Fibroblast of villous mesenchyme (primary cell): ENCODE data around the gene SETD1A. TPM values are rescaled to one million over a fixed set of nuclear protein-coding genes. Genes with fewer than 3 reads are reported as not detected.
"Not testable (repeated sequence)": the region's sequence is repeated elsewhere in the genome, so short reads cannot be mapped to it uniquely, and the experiment has no call there.

Experiments
- DNase-seq: peaks from one replicate; pipeline ENCODE4 v3.0.0-alpha.2; 2010; ENCODE audit warnings: low read depth
- H3K4me3 ChIP-seq: 2 replicates; pipeline ENCODE4 v1.5.1; 2011; ENCODE audit warnings: low read depth, mild to moderate bottlenecking, low read length
- CTCF ChIP-seq: IDR thresholded peaks from 2 replicates; pipeline ENCODE4 v1.5.1; 2012; ENCODE audit warnings: low read depth, mild to moderate bottlenecking, low read length; ENCODE audit not compliant: insufficient read depth
- total RNA-seq: library from RNA; depleted of rRNA; stranded (reverse); fragments of >200 nt; gene quantifications from 2 replicates; pipeline ENCODE4 v1.2.3, GENCODE V29; 2012

SETD1A gene
- total RNA-seq, 1 donor = 3.5 TPM

DNA sequence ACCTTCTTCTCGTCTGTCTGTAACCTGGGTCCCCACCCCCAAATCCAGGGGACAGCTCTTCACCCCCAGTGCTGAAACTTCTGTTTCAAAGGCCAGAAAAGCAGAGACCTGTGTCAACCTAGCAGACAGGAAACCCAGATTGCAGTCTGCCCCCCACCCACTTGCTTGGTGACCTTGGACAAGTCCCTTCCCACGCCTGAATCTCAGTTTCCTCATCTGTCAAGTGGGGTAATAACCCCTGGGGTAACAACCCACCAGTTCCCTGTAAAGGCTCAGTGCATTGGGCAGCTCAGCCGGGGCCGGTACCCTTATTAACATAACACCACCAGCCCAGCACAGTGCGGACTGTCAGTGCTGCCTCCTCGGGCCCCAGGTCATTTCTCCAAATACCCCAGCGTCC, 51.6 kb downstream of the SETD1A start:
- no peak for DNase-seq
- TF ChIP-seq CTCF = no peak
- no peak overlapping the region for H3K4me3 ChIP-seq

GRCh38 chr16:31009894-31010584, 52.5 kb downstream of the SETD1A start:
- TF ChIP-seq CTCF = no peak
- DNase-seq = no peak
- peak overlapping the region; percentile 32 for H3K4me3 ChIP-seq

- peak within 1 kb of the TSS; percentile 44 for H3K4me3 ChIP-seq
- DNase-seq = no peak
- TF ChIP-seq CTCF = no peak
Observed at GRCh38 chr16:31010585-31011325, 53.2 kb downstream of the SETD1A start, which contains the start of gene STX1B. Gene STX1B, minus strand, starts transcription at chr16:31010638. Its CDS starts 242 bp downstream, at chr16:31010396.

GRCh38 chr16:31011815-31012214, 54.3 kb downstream of the SETD1A start:
- not testable (repeated sequence) for H3K4me3 ChIP-seq, DNase-seq

DNA sequence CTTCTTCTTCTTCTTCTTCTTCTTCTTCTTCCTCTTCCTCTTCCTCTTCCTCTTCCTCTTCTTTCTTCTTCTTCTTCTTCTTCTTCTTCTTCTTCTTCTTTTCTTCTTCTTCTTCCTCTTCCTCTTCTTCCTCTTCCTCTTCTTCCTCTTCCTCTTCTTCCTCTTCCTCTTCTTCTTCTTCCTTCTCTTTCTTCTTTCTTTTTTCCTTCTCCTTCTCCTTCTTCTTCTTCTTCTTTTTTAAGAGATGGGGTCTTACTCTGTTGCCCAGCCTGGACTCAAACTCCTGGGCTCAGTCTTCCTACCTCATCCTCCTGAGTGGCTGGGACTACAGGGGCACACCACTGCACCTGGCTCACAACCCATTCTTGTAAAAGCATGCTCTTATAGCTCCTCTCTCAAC, 55.7 kb downstream of the SETD1A start:
- H3K4me3 ChIP-seq, DNase-seq: not testable (repeated sequence)

GRCh38 chr16:31016018-31016417, 58.5 kb downstream of the SETD1A start:
- TF ChIP-seq CTCF = peak; percentile 8
- no peak for DNase-seq

GRCh38 chr16:31017756-31018155, 60.2 kb downstream of the SETD1A start:
- DNase-seq, H3K4me3 ChIP-seq: not testable (repeated sequence)

More at GRCh38 chr16:31016018-31016417, 58.5 kb downstream of the SETD1A start:
- no peak overlapping the region for H3K4me3 ChIP-seq

DNA sequence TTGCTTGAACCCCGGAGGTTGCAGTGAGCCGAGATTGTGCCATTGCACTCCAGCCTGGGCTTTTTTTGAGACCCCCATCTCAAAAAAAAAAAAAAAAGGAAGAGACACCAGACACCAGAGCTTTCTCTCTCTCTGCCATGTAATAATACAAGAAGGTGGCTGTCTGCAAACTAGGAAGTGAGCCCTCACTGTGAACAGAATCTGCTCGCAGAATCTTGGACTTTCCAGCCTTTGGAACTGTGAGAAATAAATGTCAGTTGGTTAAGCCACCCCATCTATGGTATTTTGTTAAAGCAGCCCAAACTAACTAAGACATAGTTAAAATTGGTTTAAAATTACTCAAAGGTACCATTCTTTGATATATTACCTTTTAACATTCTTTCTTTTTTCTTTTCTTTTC, 63.0 kb downstream of the SETD1A start:
- H3K4me3 ChIP-seq = no peak overlapping the region
- TF ChIP-seq CTCF = no peak

More for the DNA sequence above, 63.0 kb downstream of the SETD1A start:
- DNase-seq = no peak
